AG09319 (cell line): ENCODE measurements around the gene LAYN.

Experiments
- DNase-seq: peaks from one replicate; pipeline ENCODE4 v3.0.0-alpha.2; 2010; ENCODE audit warnings: low read depth; ENCODE audit errors: extremely low read depth
- TF ChIP-seq, protein P1 (sequence below): IDR thresholded peaks from 2 replicates; pipeline ENCODE4 v1.5.1; 2011; ENCODE audit warnings: low read depth, mild to moderate bottlenecking, inconsistent platforms, low read length, moderate library complexity

LAYN gene

DNA sequence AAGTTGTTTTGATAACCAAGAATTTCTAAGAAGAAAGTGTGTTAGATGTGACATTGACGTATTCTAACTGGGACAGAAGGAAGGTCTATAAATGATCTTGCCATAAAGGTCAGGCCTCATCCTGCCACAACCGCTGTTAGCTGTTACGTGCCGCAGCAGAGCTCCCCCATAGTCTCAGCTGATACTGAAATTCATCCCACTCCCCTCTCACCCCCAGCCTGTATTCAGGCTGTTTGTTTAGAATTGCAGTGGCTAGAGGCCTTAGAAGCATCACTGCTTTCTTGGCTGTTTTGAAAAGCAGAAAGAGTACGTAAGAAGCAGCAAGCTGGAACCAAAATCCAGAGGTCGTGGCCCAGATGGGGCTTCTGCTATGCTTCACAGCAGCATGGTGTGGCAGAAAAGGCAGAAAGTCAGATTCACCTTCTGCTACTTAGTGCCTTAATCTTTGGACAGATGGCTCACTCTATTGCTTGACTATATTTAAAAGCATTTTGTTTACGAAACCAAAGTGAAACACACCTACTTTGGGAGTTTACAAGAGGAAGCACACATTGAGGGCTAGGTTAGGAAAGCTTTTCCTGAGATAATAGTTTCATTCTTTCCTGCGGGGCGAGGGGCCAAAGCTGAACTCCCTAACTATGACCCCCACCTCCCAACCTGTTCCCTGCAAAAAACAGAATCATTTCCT is 950 bp upstream of the LAYN start:
- TF ChIP-seq, protein P1, sequence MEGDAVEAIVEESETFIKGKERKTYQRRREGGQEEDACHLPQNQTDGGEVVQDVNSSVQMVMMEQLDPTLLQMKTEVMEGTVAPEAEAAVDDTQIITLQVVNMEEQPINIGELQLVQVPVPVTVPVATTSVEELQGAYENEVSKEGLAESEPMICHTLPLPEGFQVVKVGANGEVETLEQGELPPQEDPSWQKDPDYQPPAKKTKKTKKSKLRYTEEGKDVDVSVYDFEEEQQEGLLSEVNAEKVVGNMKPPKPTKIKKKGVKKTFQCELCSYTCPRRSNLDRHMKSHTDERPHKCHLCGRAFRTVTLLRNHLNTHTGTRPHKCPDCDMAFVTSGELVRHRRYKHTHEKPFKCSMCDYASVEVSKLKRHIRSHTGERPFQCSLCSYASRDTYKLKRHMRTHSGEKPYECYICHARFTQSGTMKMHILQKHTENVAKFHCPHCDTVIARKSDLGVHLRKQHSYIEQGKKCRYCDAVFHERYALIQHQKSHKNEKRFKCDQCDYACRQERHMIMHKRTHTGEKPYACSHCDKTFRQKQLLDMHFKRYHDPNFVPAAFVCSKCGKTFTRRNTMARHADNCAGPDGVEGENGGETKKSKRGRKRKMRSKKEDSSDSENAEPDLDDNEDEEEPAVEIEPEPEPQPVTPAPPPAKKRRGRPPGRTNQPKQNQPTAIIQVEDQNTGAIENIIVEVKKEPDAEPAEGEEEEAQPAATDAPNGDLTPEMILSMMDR, result no peak

DNA sequence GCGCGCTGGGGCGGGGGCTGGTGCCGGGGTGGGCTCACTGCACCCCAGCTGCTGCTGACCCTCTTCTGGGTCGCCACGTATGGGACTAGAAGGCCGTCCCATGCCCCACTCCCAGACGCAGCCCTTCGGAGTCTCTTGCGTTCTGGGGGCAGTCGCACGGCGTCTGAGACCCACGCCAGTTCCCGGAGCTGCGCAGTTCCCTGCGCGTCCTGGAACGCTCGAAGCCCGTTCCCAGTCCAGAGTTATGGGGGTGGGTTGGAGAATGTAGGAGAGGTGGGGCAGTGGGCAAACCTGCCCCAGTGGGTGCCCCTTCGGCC is 375 bp downstream of the LAYN start:
- TF ChIP-seq, protein P1, result no peak
- no peak for DNase-seq

More for the DNA sequence above, 950 bp upstream of the LAYN start:
- no peak for DNase-seq

DNA sequence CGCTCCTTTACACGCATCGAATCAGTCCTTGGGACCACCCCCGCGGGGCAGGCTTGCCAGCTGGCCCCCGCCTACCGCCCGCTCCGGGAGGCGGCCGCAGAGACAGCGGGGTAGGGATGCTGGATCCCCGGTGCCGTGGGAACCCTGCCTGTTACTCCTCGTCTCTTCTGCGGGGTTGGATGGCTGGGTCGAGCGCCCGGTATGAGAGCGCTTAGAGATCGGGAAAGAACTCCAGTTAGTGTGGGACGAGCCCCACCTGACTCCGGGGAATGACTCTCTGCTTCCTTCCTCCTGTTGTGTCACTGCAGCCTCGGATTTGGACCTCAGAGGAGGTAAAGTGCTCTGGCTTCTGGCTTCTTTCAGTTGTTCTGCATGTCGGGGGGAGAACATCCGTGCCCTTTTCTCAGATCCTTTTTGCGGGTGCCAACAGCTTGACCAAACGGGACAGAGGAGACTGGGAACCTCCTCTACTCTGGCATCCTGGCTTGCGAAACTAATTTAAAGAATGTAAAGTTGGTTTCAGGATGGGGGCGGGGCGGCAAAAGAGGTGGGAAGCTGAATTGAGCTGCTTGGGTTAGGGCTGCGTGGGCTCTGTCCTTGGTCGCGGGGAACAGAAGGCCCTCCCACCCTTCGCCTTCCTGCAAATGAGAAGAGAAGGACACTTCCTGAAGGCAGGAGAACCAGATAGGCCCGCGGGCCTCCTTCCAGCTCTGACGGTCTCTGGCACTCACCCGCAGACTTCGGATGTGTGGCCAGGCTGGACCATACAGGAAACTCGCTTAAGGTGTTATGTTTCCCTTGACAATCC is 938 bp downstream of the LAYN start:
- DNase-seq, result peak; percentile 74
- TF ChIP-seq, protein P1, result no peak

DNA sequence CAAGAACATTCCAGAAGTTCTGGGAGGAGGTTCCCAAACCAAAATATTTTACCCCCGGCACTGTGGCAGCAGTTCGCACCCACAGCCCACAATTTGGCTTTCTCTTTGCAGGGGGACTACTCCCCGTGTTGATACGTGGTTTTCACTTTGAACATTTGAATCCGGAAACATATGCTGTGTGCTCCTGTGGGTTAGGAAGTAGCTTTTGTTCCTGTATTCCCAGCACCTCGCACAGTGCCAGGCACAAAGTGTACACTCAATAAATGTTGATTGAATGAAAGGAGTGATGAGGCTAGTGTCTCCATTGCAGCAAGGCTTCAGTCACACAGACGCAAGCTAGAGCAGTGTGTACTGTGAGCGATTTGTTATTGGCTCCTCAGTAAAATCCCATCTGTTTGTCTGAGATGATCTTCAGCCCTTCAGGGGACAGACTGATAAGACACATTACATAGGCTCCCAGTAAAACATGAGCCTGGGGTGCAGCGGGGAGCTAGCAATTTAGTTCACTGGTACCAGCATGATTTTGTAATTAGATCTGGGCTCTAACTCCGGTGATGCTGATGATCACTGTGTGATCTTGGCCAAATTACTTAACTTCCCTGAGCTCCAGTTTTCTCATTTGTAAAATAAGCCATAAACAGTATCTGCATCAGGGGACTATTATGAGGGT is 2.2 kb downstream of the LAYN start:
- TF ChIP-seq, protein P1, result no peak

DNA sequence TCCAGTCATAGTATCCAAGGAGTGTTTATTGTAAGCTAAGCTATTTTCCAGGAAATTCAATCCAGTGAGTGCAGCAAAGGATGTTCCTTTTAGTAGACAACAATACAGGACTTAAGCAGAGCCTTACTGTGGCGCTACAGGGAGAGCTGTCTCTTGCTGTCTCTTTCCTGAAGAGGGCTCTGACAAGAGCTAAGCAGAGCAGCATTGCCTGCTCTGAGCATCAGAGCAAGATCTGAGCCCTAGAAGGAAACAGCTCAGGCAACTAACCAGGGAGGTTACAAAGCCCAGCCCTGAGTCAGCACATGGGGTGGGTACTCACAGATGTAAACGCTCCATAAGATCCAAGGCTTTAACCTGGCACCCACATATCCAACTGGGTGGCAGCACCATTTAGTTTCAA is 8.0 kb downstream of the LAYN start:
- DNase-seq, result no peak
- TF ChIP-seq, protein P1, result no peak

More for the DNA sequence above, 2.2 kb downstream of the LAYN start:
- DNase-seq, result no peak

DNA sequence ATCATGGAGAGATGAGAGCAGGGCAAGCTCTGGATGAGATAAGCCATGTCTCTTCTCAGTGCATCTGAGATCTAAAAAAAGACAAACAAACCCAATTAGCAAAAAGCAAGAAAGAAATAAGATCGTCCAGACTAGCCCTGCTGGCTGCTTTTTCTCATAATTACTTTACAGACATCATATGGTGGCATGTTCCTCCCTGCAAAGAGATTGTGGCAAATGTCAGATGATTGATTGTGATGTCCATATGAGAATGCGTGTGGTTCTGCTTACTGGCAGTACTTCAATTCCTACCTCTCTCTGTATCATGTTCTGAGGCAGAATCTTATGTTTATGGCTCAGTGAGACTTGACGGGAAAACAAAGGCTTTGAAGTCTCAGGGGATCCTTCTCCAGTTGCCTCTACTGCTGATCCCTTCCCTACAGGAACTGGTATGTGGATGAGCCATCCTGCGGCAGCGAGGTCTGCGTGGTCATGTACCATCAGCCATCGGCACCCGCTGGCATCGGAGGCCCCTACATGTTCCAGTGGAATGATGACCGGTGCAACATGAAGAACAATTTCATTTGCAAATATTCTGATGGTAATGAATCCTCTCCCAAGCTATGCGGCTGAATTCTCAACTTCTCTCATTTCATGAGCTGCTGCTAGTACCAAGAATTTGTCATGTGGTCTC is 8.8 kb downstream of the LAYN start:
- TF ChIP-seq, protein P1, result no peak
- DNase-seq, result no peak
